ENCODE data around the gene COG7. TPM values are rescaled to one million over a fixed set of nuclear protein-coding genes. Genes with fewer than 3 reads are reported as not detected.

Gene COG7
- total RNA-seq, 1 experiment from 2014 or later = 22.1 TPM

- no peak for TF ChIP-seq REST (IDR thresholded peaks at IDR 0.05; ENCODE audit: low read depth)
These were observed 83.6 kb downstream of the COG7 start (continued) for GRCh38 chr16:23369416-23369815.

GRCh38 chr16:23368469-23368868, 84.5 kb downstream of the COG7 start:
- no peak overlapping the region for H3K27ac ChIP-seq (ENCODE audit: low read depth, low read length)
- H4K20me1 ChIP-seq (ENCODE audit: insufficient read depth) = no peaks in the 10 kb centered on the region
- no peaks in the 10 kb centered on the region for H3K79me2 ChIP-seq (ENCODE audit: insufficient read depth, low read length)
- TF ChIP-seq POLR2AphosphoS5 (IDR thresholded peaks at IDR 0.05; ENCODE audit: low read depth, low read length) (no peak), JUND (IDR thresholded peaks at IDR 0.05) (peak; percentile 39; the same call in 1 of the 2 replicates), SP1 (IDR thresholded peaks at IDR 0.05; ENCODE audit: low read depth) (no peak), TCF7L2 (IDR thresholded peaks at IDR 0.05; ENCODE audit: borderline replicate concordance, extremely low read depth, insufficient read depth, insufficient read length) (no peak), FOSL1 (IDR thresholded peaks at IDR 0.05; ENCODE audit: low read depth) (peak; percentile 63)
- H3K4me3 ChIP-seq (replicated peaks in 1 of 2; ENCODE audit: low read depth in 1 of 2, low read length in 2 of 2) = no peak overlapping the region
- ChIA-PET POLR2A (no interaction called here), RAD21 (ENCODE audit: low non-redundant PET in 1 of 2, low total read pairs in 2 of 2, uncharacterized antibody in 2 of 2, unreplicated experiment in 2 of 2) (no interaction called here), CTCF (no interaction called here)
- no TSS peak for BruUV-seq (replicated peaks)
- no peak overlapping the region for H2AFZ ChIP-seq (ENCODE audit: low read depth, low read length, poor library complexity, severe bottlenecking)
- no peaks in the 10 kb centered on the region for H3K36me3 ChIP-seq (ENCODE audit: control insufficient read depth in 1 of 2, insufficient read depth in 2 of 2, low read length in 2 of 2)
- ATAC-seq = peak; percentile 68; the same call in 1 of the 2 replicates
- no peaks in the 10 kb centered on the region for H3K9me3 ChIP-seq (ENCODE audit: control insufficient read depth in 1 of 2, insufficient read depth in 1 of 2, low read depth in 1 of 2, low read length in 2 of 2)
- H3K4me1 ChIP-seq (ENCODE audit: control insufficient read depth in 1 of 2, insufficient read depth in 2 of 2, low read length in 2 of 2) = peaks cover 6 to 11% of the 10 kb centered on the region in 2 experiments; a peak in 3 of 4 replicates
- intact Hi-C loops (cut with micrococcal nuclease) = no loop called here
- H3K9me2 ChIP-seq (ENCODE audit: insufficient read depth) = no peaks in the 10 kb centered on the region
- DNase-seq (ENCODE audit: low read depth, low spot score) = peak; percentile 2
- H3K27me3 ChIP-seq (ENCODE audit: insufficient read depth, low read length) = no peaks in the 10 kb centered on the region
- H3K9ac ChIP-seq (ENCODE audit: low read length) = no peak overlapping the region
- H3K4me2 ChIP-seq (ENCODE audit: low read length) = peak overlapping the region; percentile 44

Data from HCT116 (cell line).